ENCODE measurements around the gene FAM174C. TPM values are rescaled to one million over a fixed set of nuclear protein-coding genes. Genes with fewer than 3 reads are reported as not detected.

The FAM174C gene
- total RNA-seq, 4 donors from 2014 or later: 14.2 to 42.2 (median 21.8) TPM

- H3K27ac ChIP-seq: no peak overlapping the region
- H3K36me3 ChIP-seq: no peaks in the 10 kb centered on the region
- H3K27me3 ChIP-seq: peaks cover 34% of the 10 kb centered on the region
- TF ChIP-seq POLR2AphosphoS5 (IDR thresholded peaks at IDR 0.05) (no peak), CTCF (IDR thresholded peaks at IDR 0.05) (no peak), EP300 (IDR thresholded peaks at IDR 0.05) (no peak), POLR2A (IDR thresholded peaks at IDR 0.05) (no peak)
- 100% methylated on average over 1 of the region's 38 CpGs; no CpG with 5 or more reads in 1 of the 2 donors for WGBS, 2 donors (ENCODE audit: low coverage in 1 of 2)
- no peaks in the 10 kb centered on the region for H3K9me3 ChIP-seq
- no peak for ATAC-seq
- H3K4me3 ChIP-seq: no peak overlapping the region
- H3K4me1 ChIP-seq: no peaks in the 10 kb centered on the region
These were observed 32.0 kb downstream of the FAM174C start for GRCh38 chr19:1307320-1307719.

DNA sequence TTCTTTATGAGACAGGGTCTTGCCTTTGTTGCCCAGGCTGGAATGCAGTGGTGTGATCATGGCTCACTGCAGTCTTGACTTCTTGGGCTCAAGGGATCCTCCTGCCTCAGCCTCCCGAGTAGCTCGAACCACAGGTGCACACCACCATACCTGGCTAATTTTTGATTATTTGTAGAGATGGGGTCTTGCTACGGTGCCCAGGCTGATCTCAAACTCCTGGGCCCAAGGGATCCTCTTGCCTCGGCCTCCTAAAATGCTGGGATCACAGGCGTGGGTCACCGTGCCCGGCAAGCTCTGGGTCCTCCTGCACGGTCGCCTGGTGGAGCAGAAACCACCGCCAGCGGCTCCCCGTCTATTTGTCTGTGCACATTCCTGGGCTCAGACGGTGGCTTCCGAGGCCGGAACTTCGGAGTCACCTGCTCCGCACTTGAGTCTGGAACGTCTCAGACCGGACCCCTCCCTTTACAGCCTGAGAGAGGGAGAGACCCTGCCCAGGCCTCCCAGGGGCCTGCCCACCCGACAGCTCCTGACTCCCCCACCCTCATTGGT lies 32.5 kb downstream of the FAM174C start:
- H3K9me3 ChIP-seq: no peaks in the 10 kb centered on the region
- no peak overlapping the region for H3K27ac ChIP-seq
- peaks cover 39% of the 10 kb centered on the region for H3K27me3 ChIP-seq
- ATAC-seq: no peak
- TF ChIP-seq POLR2AphosphoS5 (IDR thresholded peaks at IDR 0.05) (no peak), CTCF (IDR thresholded peaks at IDR 0.05) (no peak), POLR2A (IDR thresholded peaks at IDR 0.05) (no peak), EP300 (IDR thresholded peaks at IDR 0.05) (no peak)
- 90% methylated on average over 3 of the region's 20 CpGs; no CpG with 5 or more reads in 1 of the 2 donors for WGBS, 2 donors (ENCODE audit: low coverage in 1 of 2)
- no peak overlapping the region for H3K4me3 ChIP-seq
- H3K36me3 ChIP-seq: no peaks in the 10 kb centered on the region
- no peaks in the 10 kb centered on the region for H3K4me1 ChIP-seq

GRCh38 chr19:1308718-1309117 lies 33.4 kb downstream of the FAM174C start:
- Histone ChIP-seq H3K27me3 (peaks cover 48% of the 10 kb centered on the region), H3K4me1 (no peaks in the 10 kb centered on the region), H3K27ac (no peak overlapping the region), H3K36me3 (no peaks in the 10 kb centered on the region), H3K4me3 (no peak overlapping the region), H3K9me3 (no peaks in the 10 kb centered on the region)
- no peak for ATAC-seq
- 44 to 87% methylated on average over 5 to 11 of the region's 11 CpGs for WGBS, 2 donors (ENCODE audit: low coverage in 1 of 2)
- TF ChIP-seq CTCF (IDR thresholded peaks at IDR 0.05) (no peak), POLR2AphosphoS5 (IDR thresholded peaks at IDR 0.05) (no peak), POLR2A (IDR thresholded peaks at IDR 0.05) (no peak), EP300 (IDR thresholded peaks at IDR 0.05) (no peak)

DNA sequence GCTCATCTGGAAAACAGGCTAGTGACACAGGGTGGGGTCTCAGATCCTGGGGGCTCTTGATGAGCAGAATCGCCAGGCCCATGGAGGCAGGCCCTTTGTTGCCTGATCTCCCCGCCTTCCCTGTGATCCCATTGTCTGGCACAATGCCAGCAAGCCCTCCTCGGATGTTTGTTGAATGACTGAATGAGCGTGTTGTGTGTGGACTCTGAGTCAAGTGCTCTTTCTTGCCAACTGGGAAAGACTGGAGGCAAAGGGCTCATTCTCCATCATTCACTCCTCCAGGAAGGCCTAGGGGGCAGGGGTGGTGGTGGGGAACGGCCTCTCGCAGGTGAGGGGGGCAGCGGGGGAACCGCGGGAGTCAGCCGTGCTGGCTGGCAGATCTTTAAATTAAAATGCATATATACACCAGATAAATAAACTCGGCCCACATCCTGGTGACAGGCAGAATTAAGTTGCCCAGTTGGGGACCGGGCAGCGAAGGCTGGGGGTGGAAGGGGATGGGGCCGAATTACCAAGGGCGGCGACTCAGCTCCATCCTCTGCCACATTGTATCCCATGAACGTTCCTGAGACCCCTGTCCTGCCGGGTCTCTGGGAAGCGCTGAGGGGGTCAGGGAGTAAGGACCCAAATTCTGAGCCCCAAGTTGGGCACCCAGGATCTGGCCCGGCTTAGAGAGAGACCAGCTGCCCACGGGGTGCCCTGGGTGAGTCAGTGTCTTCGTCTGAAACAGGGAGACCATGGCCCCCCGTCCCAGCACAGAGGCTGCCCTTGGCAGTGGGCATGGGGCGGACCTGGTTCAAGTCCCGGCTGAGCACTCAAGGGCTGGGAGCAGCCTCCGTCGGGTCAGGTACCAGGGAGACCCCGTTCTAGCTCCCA lies 34.9 kb downstream of the FAM174C start:
- TF ChIP-seq CTCF (IDR thresholded peaks at IDR 0.05) (no peak), POLR2AphosphoS5 (IDR thresholded peaks at IDR 0.05) (no peak), EP300 (IDR thresholded peaks at IDR 0.05) (no peak), POLR2A (IDR thresholded peaks at IDR 0.05) (no peak)
- Histone ChIP-seq H3K4me3 (no peak overlapping the region), H3K9me3 (no peaks in the 10 kb centered on the region), H3K27ac (no peak overlapping the region), H3K4me1 (no peaks in the 10 kb centered on the region), H3K27me3 (peaks cover 63% of the 10 kb centered on the region), H3K36me3 (no peaks in the 10 kb centered on the region)
- ATAC-seq: no peak
- WGBS, 2 donors (ENCODE audit: low coverage in 1 of 2): 51 to 63% methylated on average over 7 of the region's 28 CpGs

- Histone ChIP-seq H3K36me3 (no peaks in the 10 kb centered on the region), H3K27ac (no peak overlapping the region), H3K4me3 (no peak overlapping the region), H3K9me3 (no peaks in the 10 kb centered on the region), H3K4me1 (peaks cover 0 to 6% (median 0%) of the 10 kb centered on the region in 3 donors), H3K27me3 (peaks cover 69% of the 10 kb centered on the region)
- TF ChIP-seq POLR2A (IDR thresholded peaks at IDR 0.05) (no peak), EP300 (IDR thresholded peaks at IDR 0.05) (no peak), CTCF (IDR thresholded peaks at IDR 0.05) (no peak), POLR2AphosphoS5 (IDR thresholded peaks at IDR 0.05) (no peak)
- no peak for ATAC-seq
- 85% methylated on average over 4 of the region's 18 CpGs; no CpG with 5 or more reads in 1 of the 2 donors for WGBS, 2 donors (ENCODE audit: low coverage in 1 of 2)
These were observed 35.5 kb downstream of the FAM174C start for GRCh38 chr19:1310853-1311180.
